AG09309 (cell line): ENCODE results near the gene PSMD8.

Experiments used
- DNase-seq: peaks from one replicate; pipeline ENCODE4 v3.0.0-alpha.2; 2010; ENCODE audit warnings: low read depth
- H3K4me3 ChIP-seq: 2 replicates; pipeline ENCODE4 v1.5.1; 2011; ENCODE audit warnings: mild to moderate bottlenecking, low read depth, low read length, moderate library complexity; ENCODE audit not compliant: control insufficient read depth
- CTCF ChIP-seq: IDR thresholded peaks from 2 replicates; pipeline ENCODE4 v1.5.1; 2011; ENCODE audit warnings: mild to moderate bottlenecking, low read depth, low read length, inconsistent platforms; ENCODE audit not compliant: insufficient read depth, control insufficient read depth; ENCODE audit errors: missing control alignments

PSMD8 gene

GRCh38 chr19:38381138-38381537 lies 6.8 kb downstream of the PSMD8 start:
- no peak overlapping the region for H3K4me3 ChIP-seq
- no peak for DNase-seq
- TF ChIP-seq CTCF: no peak

DNA sequence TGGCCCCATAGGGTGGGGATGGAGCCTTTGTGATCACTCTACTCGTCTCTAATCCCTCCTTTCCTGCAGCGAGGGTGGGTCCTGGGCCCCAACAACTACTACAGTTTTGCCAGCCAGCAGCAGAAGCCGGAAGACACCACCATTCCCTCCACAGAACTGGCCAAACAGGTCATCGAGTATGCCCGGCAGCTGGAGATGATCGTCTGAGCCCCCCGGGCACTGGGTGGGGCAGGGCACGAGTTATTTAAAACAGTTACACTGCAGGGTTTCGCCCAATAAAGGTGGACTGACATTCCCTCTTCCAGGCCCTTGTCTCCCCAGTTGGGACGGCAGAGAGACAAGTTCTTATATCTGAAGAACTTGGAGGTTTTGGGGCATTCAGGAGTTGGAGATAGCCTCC lies 8.8 kb downstream of the PSMD8 start:
- DNase-seq: no peak

DNA sequence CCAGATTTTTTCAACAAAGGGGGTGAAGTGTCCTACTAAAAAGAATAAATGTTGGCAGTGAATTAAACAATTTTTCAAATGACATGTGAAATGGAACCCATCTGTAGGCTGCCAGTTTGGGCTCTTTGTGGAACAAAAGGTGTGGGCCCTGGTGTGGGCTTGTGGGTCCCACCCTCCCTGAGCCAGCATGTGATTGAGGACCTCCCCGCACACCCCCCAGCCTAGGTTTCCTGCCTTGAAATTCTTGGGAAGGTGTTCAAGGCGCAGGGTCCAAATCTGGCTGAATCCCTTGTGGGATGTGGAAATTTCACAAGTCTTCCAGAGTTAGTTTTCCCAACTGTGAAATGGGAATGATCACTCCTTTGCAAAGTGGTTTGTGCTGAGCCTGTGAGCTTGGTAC lies 9.4 kb downstream of the PSMD8 start:
- H3K4me3 ChIP-seq: no peak overlapping the region
- DNase-seq: no peak
- no peak for TF ChIP-seq CTCF

More for the DNA sequence above, 8.8 kb downstream of the PSMD8 start:
- H3K4me3 ChIP-seq: no peak overlapping the region
- TF ChIP-seq CTCF: no peak

- peak; percentile 47 for TF ChIP-seq CTCF
- no peak overlapping the region for H3K4me3 ChIP-seq
- DNase-seq: no peak
Observed at GRCh38 chr19:38384209-38385027, 10.0 kb downstream of the PSMD8 start.

GRCh38 chr19:38385057-38385803 lies 10.9 kb downstream of the PSMD8 start:
- DNase-seq: no peak
- no peak overlapping the region for H3K4me3 ChIP-seq
- no peak for TF ChIP-seq CTCF

- H3K4me3 ChIP-seq: no peak overlapping the region
- no peak for DNase-seq
- no peak for TF ChIP-seq CTCF
Observed at GRCh38 chr19:38385804-38386257, 11.5 kb downstream of the PSMD8 start.
